ENCODE results near the gene HSDL1.

The HSDL1 gene

GRCh38 chr16:84107921-84108320 is 37.1 kb downstream of the HSDL1 start:
- no peak for DNase-seq (ENCODE audit: low spot score)

- DNase-seq (ENCODE audit: low spot score): no peak
Measured at GRCh38 chr16:84105948-84106740, 38.8 kb downstream of the HSDL1 start.

GRCh38 chr16:84105301-84105815 is 39.6 kb downstream of the HSDL1 start:
- DNase-seq (ENCODE audit: low spot score): no peak

- no peak for DNase-seq (ENCODE audit: low spot score)
Measured at GRCh38 chr16:84104231-84104630, 40.7 kb downstream of the HSDL1 start.

GRCh38 chr16:84103678-84104077 is 41.3 kb downstream of the HSDL1 start:
- DNase-seq (ENCODE audit: low spot score): no peak

GRCh38 chr16:84098939-84099338 is 46.0 kb downstream of the HSDL1 start:
- DNase-seq (ENCODE audit: low spot score): no peak

GRCh38 chr16:84096447-84097005 is 48.5 kb downstream of the HSDL1 start:
- no peak for DNase-seq (ENCODE audit: low spot score)

GRCh38 chr16:84095466-84095865 is 49.5 kb downstream of the HSDL1 start:
- DNase-seq (ENCODE audit: low spot score): no peak

GRCh38 chr16:84093879-84094270 is 51.1 kb downstream of the HSDL1 start:
- no peak for DNase-seq (ENCODE audit: low spot score)

GRCh38 chr16:84093120-84093878 is 51.7 kb downstream of the HSDL1 start:
- no peak for DNase-seq (ENCODE audit: low spot score)

- DNase-seq (ENCODE audit: low spot score): no peak
Measured at GRCh38 chr16:84091460-84091859, 53.5 kb downstream of the HSDL1 start.

GRCh38 chr16:84090211-84090610 is 54.8 kb downstream of the HSDL1 start:
- DNase-seq (ENCODE audit: low spot score): no peak

GRCh38 chr16:84088695-84089395 is 56.1 kb downstream of the HSDL1 start:
- DNase-seq (ENCODE audit: low spot score): no peak

- no peak for DNase-seq (ENCODE audit: low spot score)
Measured at GRCh38 chr16:84087466-84088151, 57.4 kb downstream of the HSDL1 start.

GRCh38 chr16:84087001-84087400 is 58.0 kb downstream of the HSDL1 start:
- DNase-seq (ENCODE audit: low spot score): no peak

- DNase-seq (ENCODE audit: low spot score): no peak
Measured at GRCh38 chr16:84086341-84086740, 58.6 kb downstream of the HSDL1 start.

GRCh38 chr16:84085773-84086172 is 59.2 kb downstream of the HSDL1 start:
- DNase-seq (ENCODE audit: low spot score): no peak

GRCh38 chr16:84085271-84085667 is 59.7 kb downstream of the HSDL1 start:
- no peak for DNase-seq (ENCODE audit: low spot score)

GRCh38 chr16:84084570-84085270 is 60.3 kb downstream of the HSDL1 start:
- DNase-seq (ENCODE audit: low spot score): peak; percentile 92

- DNase-seq (ENCODE audit: low spot score): no peak
Measured at GRCh38 chr16:84082835-84083569, 62.0 kb downstream of the HSDL1 start.

All from iPS-NIHi11 (cell line).